Ishikawa (cell line): Measurements from ENCODE around the gene TANGO6.

ENCODE experiments used
- CEBPB ChIP-seq: IDR thresholded peaks from 2 replicates; pipeline ENCODE4 v1.6.1; 2012
- CREB1 ChIP-seq: IDR thresholded peaks from 2 replicates; pipeline ENCODE4 v1.6.1; 2012; ENCODE audit warnings: low read depth
- EGR1 ChIP-seq: IDR thresholded peaks from 2 replicates; pipeline ENCODE4 v1.6.1; 2012
- EP300 ChIP-seq: IDR thresholded peaks from 2 replicates; pipeline ENCODE4 v1.6.1; 2012; ENCODE audit warnings: borderline replicate concordance
- FOXM1 ChIP-seq: IDR thresholded peaks from 2 replicates; pipeline ENCODE4 v1.6.1; 2012; ENCODE audit warnings: low read depth, borderline replicate concordance
- NFIC ChIP-seq: IDR thresholded peaks from 2 replicates; pipeline ENCODE4 v1.6.1; 2012
- RAD21 ChIP-seq: IDR thresholded peaks from 2 replicates; pipeline ENCODE4 v1.6.1; 2012; ENCODE audit warnings: low read depth
- TAF1 ChIP-seq: IDR thresholded peaks from 2 replicates; pipeline ENCODE4 v1.6.1; 2012; ENCODE audit warnings: low read depth, mild to moderate bottlenecking
- TCF12 ChIP-seq: IDR thresholded peaks from 2 replicates; pipeline ENCODE4 v1.6.1; 2012; ENCODE audit warnings: low read depth
- TEAD4 ChIP-seq: IDR thresholded peaks from 2 replicates; pipeline ENCODE4 v1.6.1; 2012
- YY1 ChIP-seq: IDR thresholded peaks from 2 replicates; pipeline ENCODE4 v1.6.1; 2012; ENCODE audit warnings: low read depth
- ZBTB7A ChIP-seq: IDR thresholded peaks from 2 replicates; pipeline ENCODE4 v1.6.1; 2012; ENCODE audit warnings: low read depth
- TF ChIP-seq, protein P1 (sequence below): IDR thresholded peaks from 2 replicates; pipeline ENCODE4 v1.6.1; 2012
- TF ChIP-seq, protein P2 (sequence below): IDR thresholded peaks from 2 replicates; pipeline ENCODE4 v1.6.1; 2012; ENCODE audit warnings: low read depth, mild to moderate bottlenecking
- TF ChIP-seq, protein P3 (sequence below): IDR thresholded peaks from 2 replicates; pipeline ENCODE4 v1.6.1; 2012

The TANGO6 gene

DNA sequence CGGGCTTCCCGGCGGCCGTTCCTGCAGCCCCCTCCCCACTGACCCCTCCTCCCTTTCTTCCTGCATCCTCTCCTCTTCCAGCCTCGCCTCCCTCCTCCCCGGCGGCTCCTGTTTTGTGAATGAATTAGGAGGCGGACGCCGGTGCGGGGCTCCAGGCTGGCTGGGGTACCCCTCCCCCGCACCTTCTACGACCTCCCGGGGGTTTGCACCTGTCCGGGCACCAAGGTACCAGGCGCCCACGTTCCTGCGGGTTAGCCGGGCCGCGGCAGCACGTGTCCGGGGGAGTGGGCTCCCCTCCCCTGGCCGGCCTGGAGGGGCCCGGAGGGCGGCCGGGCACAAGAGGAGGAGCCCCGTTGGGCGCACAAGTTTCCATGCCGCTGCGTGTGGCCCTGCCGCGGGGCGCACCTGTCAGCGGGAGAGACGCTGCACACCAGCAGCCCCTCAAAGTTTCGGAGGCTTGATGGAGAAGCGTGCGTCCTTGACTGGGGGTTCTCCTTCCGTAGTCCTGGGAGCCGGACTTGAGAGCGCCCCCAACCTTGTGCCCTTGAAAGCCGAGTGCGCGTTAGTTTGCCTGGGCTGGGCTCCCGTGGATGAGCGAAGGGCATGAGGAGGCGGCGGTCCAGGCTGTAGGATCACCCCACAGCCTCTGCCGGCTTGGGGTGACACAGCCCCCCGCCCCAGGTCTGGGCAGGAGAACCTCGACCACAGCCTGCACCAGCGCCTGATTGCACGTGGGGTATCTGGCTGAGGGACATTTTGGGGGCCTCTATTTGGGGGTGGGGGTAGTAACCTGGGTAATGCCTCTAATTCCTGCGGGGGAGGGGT is 263.4 kb downstream of the TANGO6 start:
- TF ChIP-seq ZBTB7A (peak; percentile 57; the same call in 1 of the 2 replicates), CEBPB (no peak)

DNA sequence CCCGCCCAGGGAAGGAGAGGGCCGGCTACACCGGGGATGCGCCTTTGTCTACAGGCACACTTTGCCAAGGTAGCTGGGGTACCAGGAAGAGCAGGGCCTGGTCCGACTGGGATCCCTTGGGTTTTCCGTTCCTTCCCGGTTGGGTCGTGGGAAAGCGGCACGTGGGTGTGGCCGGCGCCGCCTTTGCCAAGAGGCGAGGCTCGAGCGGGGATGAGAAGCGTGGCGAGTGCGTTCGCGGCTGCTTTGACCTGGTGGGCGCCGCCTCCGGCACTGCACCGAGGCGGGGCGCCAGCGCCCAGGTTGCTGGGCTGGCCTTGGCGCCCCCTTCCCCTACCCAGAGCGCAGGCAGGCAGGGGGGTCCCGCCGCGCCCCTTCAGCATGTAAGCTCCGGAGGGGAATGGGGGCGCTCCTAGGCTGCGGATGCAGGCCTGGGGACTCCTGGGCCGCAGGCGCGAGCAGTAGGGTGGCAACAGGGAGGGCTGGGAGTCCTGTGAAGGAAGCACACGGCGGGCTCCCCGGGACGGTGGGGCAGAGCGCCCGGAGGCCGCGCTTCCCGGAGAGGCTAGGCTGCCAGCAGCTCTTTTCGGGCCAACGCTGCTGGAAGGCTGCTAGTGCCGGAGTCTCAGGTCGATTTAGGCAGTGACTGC is 264.1 kb downstream of the TANGO6 start:
- TF ChIP-seq CEBPB: no peak
- no peak for TF ChIP-seq FOXM1
- TF ChIP-seq, protein P1, sequence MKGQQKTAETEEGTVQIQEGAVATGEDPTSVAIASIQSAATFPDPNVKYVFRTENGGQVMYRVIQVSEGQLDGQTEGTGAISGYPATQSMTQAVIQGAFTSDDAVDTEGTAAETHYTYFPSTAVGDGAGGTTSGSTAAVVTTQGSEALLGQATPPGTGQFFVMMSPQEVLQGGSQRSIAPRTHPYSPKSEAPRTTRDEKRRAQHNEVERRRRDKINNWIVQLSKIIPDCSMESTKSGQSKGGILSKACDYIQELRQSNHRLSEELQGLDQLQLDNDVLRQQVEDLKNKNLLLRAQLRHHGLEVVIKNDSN: no peak
- TF ChIP-seq YY1: no peak
- TF ChIP-seq NFIC: no peak
- no peak for TF ChIP-seq TEAD4
- no peak for TF ChIP-seq ZBTB7A
- no peak for TF ChIP-seq EGR1
- no peak for TF ChIP-seq TCF12
- TF ChIP-seq RAD21: no peak
- no peak for TF ChIP-seq EP300
- TF ChIP-seq, protein P2, sequence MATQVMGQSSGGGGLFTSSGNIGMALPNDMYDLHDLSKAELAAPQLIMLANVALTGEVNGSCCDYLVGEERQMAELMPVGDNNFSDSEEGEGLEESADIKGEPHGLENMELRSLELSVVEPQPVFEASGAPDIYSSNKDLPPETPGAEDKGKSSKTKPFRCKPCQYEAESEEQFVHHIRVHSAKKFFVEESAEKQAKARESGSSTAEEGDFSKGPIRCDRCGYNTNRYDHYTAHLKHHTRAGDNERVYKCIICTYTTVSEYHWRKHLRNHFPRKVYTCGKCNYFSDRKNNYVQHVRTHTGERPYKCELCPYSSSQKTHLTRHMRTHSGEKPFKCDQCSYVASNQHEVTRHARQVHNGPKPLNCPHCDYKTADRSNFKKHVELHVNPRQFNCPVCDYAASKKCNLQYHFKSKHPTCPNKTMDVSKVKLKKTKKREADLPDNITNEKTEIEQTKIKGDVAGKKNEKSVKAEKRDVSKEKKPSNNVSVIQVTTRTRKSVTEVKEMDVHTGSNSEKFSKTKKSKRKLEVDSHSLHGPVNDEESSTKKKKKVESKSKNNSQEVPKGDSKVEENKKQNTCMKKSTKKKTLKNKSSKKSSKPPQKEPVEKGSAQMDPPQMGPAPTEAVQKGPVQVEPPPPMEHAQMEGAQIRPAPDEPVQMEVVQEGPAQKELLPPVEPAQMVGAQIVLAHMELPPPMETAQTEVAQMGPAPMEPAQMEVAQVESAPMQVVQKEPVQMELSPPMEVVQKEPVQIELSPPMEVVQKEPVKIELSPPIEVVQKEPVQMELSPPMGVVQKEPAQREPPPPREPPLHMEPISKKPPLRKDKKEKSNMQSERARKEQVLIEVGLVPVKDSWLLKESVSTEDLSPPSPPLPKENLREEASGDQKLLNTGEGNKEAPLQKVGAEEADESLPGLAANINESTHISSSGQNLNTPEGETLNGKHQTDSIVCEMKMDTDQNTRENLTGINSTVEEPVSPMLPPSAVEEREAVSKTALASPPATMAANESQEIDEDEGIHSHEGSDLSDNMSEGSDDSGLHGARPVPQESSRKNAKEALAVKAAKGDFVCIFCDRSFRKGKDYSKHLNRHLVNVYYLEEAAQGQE: no peak
- TF ChIP-seq, protein P3, sequence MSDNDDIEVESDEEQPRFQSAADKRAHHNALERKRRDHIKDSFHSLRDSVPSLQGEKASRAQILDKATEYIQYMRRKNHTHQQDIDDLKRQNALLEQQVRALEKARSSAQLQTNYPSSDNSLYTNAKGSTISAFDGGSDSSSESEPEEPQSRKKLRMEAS: no peak
- no peak for TF ChIP-seq CREB1
- no peak for TF ChIP-seq TAF1

DNA sequence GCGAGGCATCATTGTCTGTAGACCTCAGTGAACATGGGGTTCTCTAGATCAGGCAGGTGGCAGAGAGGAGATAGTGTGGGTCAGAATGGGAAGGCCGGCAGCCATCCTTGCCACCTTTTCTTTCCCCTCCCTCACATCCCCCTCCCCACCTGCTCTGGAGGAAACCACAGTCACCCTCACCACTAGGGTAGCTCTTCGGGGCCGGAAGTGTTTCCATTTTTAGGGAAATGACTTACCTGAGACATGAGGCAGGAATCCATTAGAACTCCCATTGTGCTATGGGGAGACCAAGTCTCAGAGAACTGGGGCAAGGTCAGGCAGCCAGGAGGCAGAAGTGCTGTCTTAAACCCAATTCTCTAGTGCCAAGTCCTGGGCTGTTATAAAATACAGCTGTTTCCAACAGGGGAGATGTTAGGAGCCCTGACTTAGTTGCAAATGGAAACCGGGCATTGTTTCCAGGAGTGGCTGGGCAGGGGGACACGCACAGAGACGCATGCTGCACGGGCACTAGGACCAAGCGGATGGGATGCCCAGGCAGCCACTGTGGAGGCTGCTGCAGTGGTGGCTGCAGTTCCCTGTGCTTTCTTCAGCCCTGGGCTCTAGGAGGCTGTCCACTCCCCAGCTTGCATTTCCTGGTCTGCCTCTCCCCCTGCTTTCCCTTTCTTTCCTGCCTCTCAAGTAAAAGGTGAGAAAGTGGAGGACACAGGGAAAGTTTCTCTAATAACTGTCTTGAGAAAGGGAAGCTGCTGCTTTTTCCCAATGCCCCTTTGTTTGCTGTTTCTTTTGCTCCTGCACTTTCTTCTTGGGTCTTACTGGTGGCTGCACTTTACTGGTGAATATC is 265.0 kb downstream of the TANGO6 start:
- TF ChIP-seq, protein P2: no peak
- TF ChIP-seq YY1 (no peak), NFIC (no peak), CEBPB (no peak), TAF1 (no peak), FOXM1 (no peak), EP300 (no peak), CREB1 (no peak), TCF12 (no peak), TEAD4 (no peak), EGR1 (no peak), RAD21 (no peak), ZBTB7A (no peak)
- TF ChIP-seq, protein P3: no peak
- TF ChIP-seq, protein P1: no peak

DNA sequence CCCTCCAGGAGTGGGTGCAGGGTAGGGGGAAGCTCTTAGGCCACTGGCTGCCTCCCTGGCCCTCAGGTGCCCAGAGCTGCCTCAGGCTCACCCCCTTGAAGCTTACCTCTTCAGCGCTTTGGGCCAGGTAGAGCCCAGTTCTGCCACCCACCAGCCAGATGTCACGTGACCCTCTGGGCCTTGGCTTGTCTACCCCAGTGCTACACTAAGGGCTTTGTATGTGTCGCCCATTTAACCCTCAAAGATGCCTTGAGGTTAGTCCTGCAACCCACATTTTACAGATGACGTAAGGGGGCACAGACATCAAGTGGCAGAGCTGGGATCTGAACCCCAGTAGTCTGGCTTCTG is 265.5 kb downstream of the TANGO6 start:
- TF ChIP-seq, protein P3: no peak
- no peak for TF ChIP-seq EGR1
- no peak for TF ChIP-seq TEAD4
- TF ChIP-seq CREB1: no peak
- no peak for TF ChIP-seq RAD21
- TF ChIP-seq, protein P1: no peak
- no peak for TF ChIP-seq CEBPB
- no peak for TF ChIP-seq EP300
- TF ChIP-seq, protein P2: no peak
